WTC11 (cell line): ENCODE data around the gene PDE1C. TPM values are rescaled to one million over a fixed set of nuclear protein-coding genes. Genes with fewer than 3 reads are reported as not detected.

ENCODE experiments used
- ATAC-seq: fragments of 200-7000 bp; cut with Tn5 transposase; 2 replicates; pipeline ENCODE4 v1.10.0; 2021; ENCODE audit warnings: mild to moderate bottlenecking, moderate library complexity
- CTCF ChIA-PET: fragments of 300-600 bp; sonication (Branson Sonifier 250); formaldehyde crosslinking; loops from one replicate; lab custom pipeline; 2021; ENCODE audit warnings: antibody characterized with exemption; lab: Charles Lee
- POLR2A ChIA-PET: fragments of 350-600 bp; sonication (Branson Sonifier 250); formaldehyde crosslinking; loops from one replicate; lab custom pipeline; 2021; ENCODE audit warnings: antibody characterized with exemption; lab: Charles Lee
- DNase-seq: peaks from one replicate; pipeline ENCODE4 v3.0.0; 2021; ENCODE audit warnings: low spot score
- H3K27ac Mint-ChIP-seq: 2 replicates; pipeline ENCODE4 v1.8.0; 2021; ENCODE audit warnings: mixed read lengths
- H3K27me3 Mint-ChIP-seq: 2 replicates; pipeline ENCODE4 v1.8.0; 2021; ENCODE audit warnings: low read depth, mild to moderate bottlenecking, moderate library complexity, mixed read lengths
- H3K36me3 Mint-ChIP-seq: 2 replicates; pipeline ENCODE4 v1.8.0; 2021; ENCODE audit warnings: mixed read lengths
- H3K4me1 Mint-ChIP-seq: 2 replicates; pipeline ENCODE4 v1.8.0; 2022; ENCODE audit warnings: mixed read lengths
- H3K4me3 Mint-ChIP-seq: 2 replicates; pipeline ENCODE4 v1.8.0; 2021; ENCODE audit warnings: mild to moderate bottlenecking, moderate library complexity, mixed read lengths
- H3K9me3 Mint-ChIP-seq: 2 replicates; pipeline ENCODE4 v1.8.0; 2021; ENCODE audit warnings: mixed read lengths
- AR ChIP-seq: fragments of 250-450 bp; sonication (Bioruptor Pico); IDR thresholded peaks from 2 replicates; pipeline ENCODE4 v1.9.0; 2021; ENCODE audit warnings: mild to moderate bottlenecking
- ATF2 ChIP-seq: sonication (generic); formaldehyde crosslinking; IDR thresholded peaks from 2 replicates; pipeline ENCODE4 v1.8.1; 2022; ENCODE audit warnings: low read depth, missing genetic modification reagents, borderline replicate concordance
- CBFB ChIP-seq: sonication (generic); formaldehyde crosslinking; IDR thresholded peaks from 2 replicates; pipeline ENCODE4 v1.8.1; 2022; ENCODE audit warnings: mild to moderate bottlenecking, low read depth, missing genetic modification reagents
- E2F5 ChIP-seq: sonication (generic); formaldehyde crosslinking; IDR thresholded peaks from 2 replicates; pipeline ENCODE4 v1.8.1; 2022; ENCODE audit warnings: mild to moderate bottlenecking, moderate library complexity, missing genetic modification reagents
- FOXP1 ChIP-seq: sonication (generic); formaldehyde crosslinking; IDR thresholded peaks from 2 replicates; pipeline ENCODE4 v1.8.0; 2022; ENCODE audit warnings: missing genetic modification reagents, mild to moderate bottlenecking, moderate library complexity, borderline replicate concordance
- FOXP4 ChIP-seq: sonication (generic); formaldehyde crosslinking; IDR thresholded peaks from 2 replicates; pipeline ENCODE4 v1.8.0; 2022; ENCODE audit warnings: mild to moderate bottlenecking, missing genetic modification reagents
- GRHL2 ChIP-seq: fragments of 250-450 bp; sonication (Bioruptor Pico); IDR thresholded peaks from 2 replicates; pipeline ENCODE4 v1.8.0; 2022; ENCODE audit warnings: mild to moderate bottlenecking, moderate library complexity; ENCODE audit not compliant: insufficient replicate concordance, severe bottlenecking
- IRF1 ChIP-seq: sonication (generic); formaldehyde crosslinking; IDR thresholded peaks from 2 replicates; pipeline ENCODE4 v1.8.0; 2023; ENCODE audit warnings: missing genetic modification reagents
- IRF2 ChIP-seq: sonication (generic); formaldehyde crosslinking; IDR thresholded peaks from 2 replicates; pipeline ENCODE4 v1.8.0; 2022; ENCODE audit warnings: low read depth, missing genetic modification reagents, borderline replicate concordance
- MLX ChIP-seq: sonication (generic); formaldehyde crosslinking; IDR thresholded peaks from 2 replicates; pipeline ENCODE4 v1.8.1; 2023; ENCODE audit warnings: mild to moderate bottlenecking, missing genetic modification reagents, moderate library complexity
- NR1H2 ChIP-seq: sonication (generic); formaldehyde crosslinking; IDR thresholded peaks from 2 replicates; pipeline ENCODE4 v1.9.0; 2021; ENCODE audit warnings: mild to moderate bottlenecking, moderate library complexity, missing genetic modification reagents
- PRDM15 ChIP-seq: sonication (generic); formaldehyde crosslinking; IDR thresholded peaks from 2 replicates; pipeline ENCODE4 v1.8.0; 2022; ENCODE audit warnings: missing genetic modification reagents
- PREB ChIP-seq: sonication (generic); formaldehyde crosslinking; IDR thresholded peaks from 2 replicates; pipeline ENCODE4 v1.8.1; 2022; ENCODE audit warnings: mild to moderate bottlenecking, missing genetic modification reagents, moderate library complexity, borderline replicate concordance
- USF1 ChIP-seq: sonication (generic); formaldehyde crosslinking; IDR thresholded peaks from 2 replicates; pipeline ENCODE4 v1.8.0; 2022; ENCODE audit warnings: mild to moderate bottlenecking, missing genetic modification reagents
- ZBTB21 ChIP-seq: sonication (generic); formaldehyde crosslinking; IDR thresholded peaks from 2 replicates; pipeline ENCODE4 v1.8.1; 2023; ENCODE audit warnings: mild to moderate bottlenecking, missing genetic modification reagents, borderline replicate concordance
- ZNF219 ChIP-seq: sonication (generic); formaldehyde crosslinking; IDR thresholded peaks from 2 replicates; pipeline ENCODE4 v1.8.0; 2023; ENCODE audit warnings: missing genetic modification reagents, mild to moderate bottlenecking, borderline replicate concordance
- ZNF232 ChIP-seq: sonication (generic); formaldehyde crosslinking; IDR thresholded peaks from 2 replicates; pipeline ENCODE4 v1.8.0; 2022; ENCODE audit warnings: mild to moderate bottlenecking, missing genetic modification reagents
- ZNF317 ChIP-seq: sonication (generic); formaldehyde crosslinking; IDR thresholded peaks from 2 replicates; pipeline ENCODE4 v1.8.1; 2023; ENCODE audit warnings: low read depth, mild to moderate bottlenecking, moderate library complexity, missing genetic modification reagents, borderline replicate concordance
- ZNF423 ChIP-seq: fragments of 250-450 bp; sonication (Bioruptor Pico); IDR thresholded peaks from 2 replicates; pipeline ENCODE4 v2.1.2; 2022; ENCODE audit warnings: mild to moderate bottlenecking, moderate library complexity
- ZNF425 ChIP-seq: fragments of 250-450 bp; sonication (Bioruptor Pico); conservative IDR thresholded peaks from 2 replicates; pipeline ENCODE4 v1.9.0; 2021; ENCODE audit warnings: mild to moderate bottlenecking
- total RNA-seq: library from RNA; stranded (reverse); gene quantifications from 3 replicates; pipeline ENCODE4 v1.2.3, GENCODE V29; 2021

The PDE1C gene
- total RNA-seq, 1 experiment from 2014 or later = 0.55 TPM

- no peak; the same call in 1 of the 2 replicates for ATAC-seq
- Mint-ChIP-seq H3K9me3 (no peaks in the 10 kb centered on the region), H3K4me3 (peak overlapping the region; percentile 89), H3K4me1 (peaks cover 10% of the 10 kb centered on the region), H3K27me3 (peaks cover 95% of the 10 kb centered on the region), H3K36me3 (no peaks in the 10 kb centered on the region), H3K27ac (no peak overlapping the region)
- no peak for TF ChIP-seq USF1 (CRISPR knock-in tag)
- TF ChIP-seq ZNF317 (CRISPR knock-in tag) = no peak
- no peak for TF ChIP-seq ZNF425
- TF ChIP-seq FOXP1 = no peak
- TF ChIP-seq MLX (CRISPR knock-in tag) = no peak
- TF ChIP-seq GRHL2 (CRISPR knock-in tag) = no peak
- TF ChIP-seq E2F5 = no peak
- TF ChIP-seq ZNF219 = no peak
- TF ChIP-seq ATF2 (CRISPR knock-in tag) = no peak
- no peak for TF ChIP-seq NR1H2 (CRISPR knock-in tag)
- no peak for TF ChIP-seq ZBTB21
- TF ChIP-seq PREB (CRISPR knock-in tag) = no peak
- no peak for TF ChIP-seq FOXP4 (CRISPR knock-in tag)
- TF ChIP-seq AR (CRISPR knock-in tag) = no peak
- TF ChIP-seq PRDM15 (CRISPR knock-in tag) = no peak
- no peak for TF ChIP-seq IRF2 (CRISPR knock-in tag)
- TF ChIP-seq ZNF232 = no peak
- TF ChIP-seq CBFB (CRISPR knock-in tag) = no peak
- TF ChIP-seq IRF1 = no peak
- no peak for TF ChIP-seq ZNF423
- CTCF ChIA-PET = interaction anchor here (0.7 to 2.2 kb wide), 6 partner anchors 8 to 326 kb away, joined by 3 to 9 read pairs (median 6); no protein-coding TSS in a partner anchor
- POLR2A ChIA-PET = no interaction called here
- no peak for DNase-seq
Observed at GRCh38 chr7:32070051-32070405, 179 bp downstream of the PDE1C start.
